Endothelial cell of umbilical vein (primary cell): ENCODE results near the gene ZCCHC14.

ENCODE experiments used
- CTCF ChIP-seq, 2 donors: IDR thresholded peaks; 1 replicate in 1 of 2; 2 replicates in 1 of 2; pipeline ENCODE4 v1.5.1; 2011; ENCODE audit warnings: low read length in 2 of 2, mild to moderate bottlenecking in 2 of 2, moderate library complexity in 2 of 2, control low read depth in 1 of 2, inconsistent platforms in 1 of 2, low read depth in 1 of 2; ENCODE audit not compliant: insufficient read depth in 1 of 2; ENCODE audit errors: extremely low read depth in 1 of 2
- FOS ChIP-seq: IDR thresholded peaks from 2 replicates; pipeline ENCODE4 v1.6.1; 2011; ENCODE audit warnings: mild to moderate bottlenecking, low read length, moderate library complexity, borderline replicate concordance; ENCODE audit not compliant: insufficient read depth
- GATA2 ChIP-seq: IDR thresholded peaks from 2 replicates; pipeline ENCODE4 v1.7.0; 2011; ENCODE audit warnings: low read depth, mild to moderate bottlenecking, moderate library complexity, mixed read lengths, low read length; ENCODE audit not compliant: insufficient read length, insufficient read depth
- POLR2A ChIP-seq: IDR thresholded peaks from 2 replicates; pipeline ENCODE4 v1.6.1; 2012; ENCODE audit warnings: low read depth, mild to moderate bottlenecking, control low read depth, low read length
- POLR2AphosphoS5 ChIP-seq: IDR thresholded peaks from 2 replicates; pipeline ENCODE4 v1.6.1; 2012; ENCODE audit warnings: low read depth, mild to moderate bottlenecking, control low read depth, low read length, moderate library complexity; ENCODE audit not compliant: insufficient read depth

- TF ChIP-seq CTCF (IDR thresholded peaks at IDR 0.05; ENCODE audit: extremely low read depth in 1 of 2, insufficient read depth in 1 of 2, low read depth in 1 of 2, low read length in 2 of 2) (no peak), POLR2A (no peak), FOS (no peak), GATA2 (no peak), POLR2AphosphoS5 (no peak)
Observed at GRCh38 chr16:87472935-87473334, 19.9 kb downstream of the ZCCHC14 start.
